ENCODE measurements around the gene IPO5.

IPO5 gene

GRCh38 chr13:98035373-98035772 is 81.9 kb downstream of the IPO5 start:
- no peak for TF ChIP-seq TEAD4 (IDR thresholded peaks at IDR 0.05)
- TF ChIP-seq MAX (IDR thresholded peaks at IDR 0.05), result no peak
- TF ChIP-seq TCF12 (IDR thresholded peaks at IDR 0.05; ENCODE audit: low read depth), result no peak
- no peak for TF ChIP-seq EGR1 (IDR thresholded peaks at IDR 0.05)
- no peak for TF ChIP-seq ZBTB7A (IDR thresholded peaks at IDR 0.05; ENCODE audit: low read depth)
- TF ChIP-seq FOXM1 (IDR thresholded peaks at IDR 0.05; ENCODE audit: borderline replicate concordance, low read depth), result no peak
- TF ChIP-seq USF1 (IDR thresholded peaks at IDR 0.05), result no peak
- TF ChIP-seq REST (IDR thresholded peaks at IDR 0.05; ENCODE audit: low read depth), result no peak
- no peak for TF ChIP-seq CEBPB (IDR thresholded peaks at IDR 0.05)
- no peak for TF ChIP-seq CREB1 (IDR thresholded peaks at IDR 0.05; ENCODE audit: low read depth)
- TF ChIP-seq YY1 (IDR thresholded peaks at IDR 0.05; ENCODE audit: low read depth), result no peak
- no peak for TF ChIP-seq EP300 (IDR thresholded peaks at IDR 0.05; ENCODE audit: borderline replicate concordance)
- no peak for TF ChIP-seq NFIC (IDR thresholded peaks at IDR 0.05)
- no peak for TF ChIP-seq TAF1 (IDR thresholded peaks at IDR 0.05; ENCODE audit: low read depth)
- no peak for TF ChIP-seq RAD21 (IDR thresholded peaks at IDR 0.05; ENCODE audit: low read depth)

GRCh38 chr13:98039261-98039660 is 85.8 kb downstream of the IPO5 start:
- TF ChIP-seq TEAD4 (IDR thresholded peaks at IDR 0.05) (no peak), TAF1 (IDR thresholded peaks at IDR 0.05; ENCODE audit: low read depth) (no peak), ZBTB7A (IDR thresholded peaks at IDR 0.05; ENCODE audit: low read depth) (no peak), RAD21 (IDR thresholded peaks at IDR 0.05; ENCODE audit: low read depth) (no peak), YY1 (IDR thresholded peaks at IDR 0.05; ENCODE audit: low read depth) (no peak), EP300 (IDR thresholded peaks at IDR 0.05; ENCODE audit: borderline replicate concordance) (no peak), MAX (IDR thresholded peaks at IDR 0.05) (no peak), CREB1 (IDR thresholded peaks at IDR 0.05; ENCODE audit: low read depth) (no peak), TCF12 (IDR thresholded peaks at IDR 0.05; ENCODE audit: low read depth) (no peak), EGR1 (IDR thresholded peaks at IDR 0.05) (no peak), USF1 (IDR thresholded peaks at IDR 0.05) (no peak), CEBPB (IDR thresholded peaks at IDR 0.05) (no peak), REST (IDR thresholded peaks at IDR 0.05; ENCODE audit: low read depth) (no peak), NFIC (IDR thresholded peaks at IDR 0.05) (no peak), FOXM1 (IDR thresholded peaks at IDR 0.05; ENCODE audit: borderline replicate concordance, low read depth) (no peak)

- TF ChIP-seq TCF12 (IDR thresholded peaks at IDR 0.05; ENCODE audit: low read depth) (no peak), CREB1 (IDR thresholded peaks at IDR 0.05; ENCODE audit: low read depth) (no peak), ZBTB7A (IDR thresholded peaks at IDR 0.05; ENCODE audit: low read depth) (no peak), CEBPB (IDR thresholded peaks at IDR 0.05) (no peak), RAD21 (IDR thresholded peaks at IDR 0.05; ENCODE audit: low read depth) (no peak), REST (IDR thresholded peaks at IDR 0.05; ENCODE audit: low read depth) (no peak), FOXM1 (IDR thresholded peaks at IDR 0.05; ENCODE audit: borderline replicate concordance, low read depth) (no peak), YY1 (IDR thresholded peaks at IDR 0.05; ENCODE audit: low read depth) (no peak), TAF1 (IDR thresholded peaks at IDR 0.05; ENCODE audit: low read depth) (no peak), EP300 (IDR thresholded peaks at IDR 0.05; ENCODE audit: borderline replicate concordance) (no peak)
Measured at GRCh38 chr13:98039964-98040363, 86.5 kb downstream of the IPO5 start.

- TF ChIP-seq CEBPB (IDR thresholded peaks at IDR 0.05) (no peak), YY1 (IDR thresholded peaks at IDR 0.05; ENCODE audit: low read depth) (no peak), ZBTB7A (IDR thresholded peaks at IDR 0.05; ENCODE audit: low read depth) (no peak), USF1 (IDR thresholded peaks at IDR 0.05) (no peak), FOXM1 (IDR thresholded peaks at IDR 0.05; ENCODE audit: borderline replicate concordance, low read depth) (no peak), TAF1 (IDR thresholded peaks at IDR 0.05; ENCODE audit: low read depth) (no peak), TCF12 (IDR thresholded peaks at IDR 0.05; ENCODE audit: low read depth) (no peak), TEAD4 (IDR thresholded peaks at IDR 0.05) (no peak), REST (IDR thresholded peaks at IDR 0.05; ENCODE audit: low read depth) (no peak), RAD21 (IDR thresholded peaks at IDR 0.05; ENCODE audit: low read depth) (no peak), EP300 (IDR thresholded peaks at IDR 0.05; ENCODE audit: borderline replicate concordance) (no peak), MAX (IDR thresholded peaks at IDR 0.05) (no peak)
Measured at GRCh38 chr13:98041081-98041820, 87.8 kb downstream of the IPO5 start.

All from Ishikawa (cell line).